Neural cell (in vitro differentiated cells): Measurements from ENCODE around the gene HIP1.

Experiments
- EZH2 ChIP-seq: fragments of 200-600, 300-800 bp; shearing (Covaris generic), sonication (generic); IDR thresholded peaks from 2 replicates; pipeline ENCODE4 v1.6.1; 2014; ENCODE audit warnings: antibody characterized with exemption, low read length, borderline replicate concordance, mild to moderate bottlenecking; ENCODE audit not compliant: insufficient read depth, poor library complexity, severe bottlenecking
- MXI1 ChIP-seq: fragments of 450-650 bp; conservative IDR thresholded peaks from 2 replicates; pipeline ENCODE4 v1.6.1; 2014; ENCODE audit warnings: antibody characterized with exemption, mild to moderate bottlenecking; ENCODE audit not compliant: poor library complexity, severe bottlenecking
- POLR2AphosphoS5 ChIP-seq: IDR thresholded peaks from 2 replicates; pipeline ENCODE4 v1.6.1; 2012
- RAD21 ChIP-seq: fragments of 450-650 bp; conservative IDR thresholded peaks from 2 replicates; pipeline ENCODE4 v1.6.1; 2014; ENCODE audit warnings: antibody characterized with exemption, mild to moderate bottlenecking, moderate library complexity
- TF ChIP-seq, protein P1 (sequence below): fragments of 450-650 bp; IDR thresholded peaks from 2 replicates; pipeline ENCODE4 v1.5.1; 2014; ENCODE audit warnings: antibody characterized with exemption, mild to moderate bottlenecking, moderate library complexity; ENCODE audit not compliant: poor library complexity, severe bottlenecking

DNA sequence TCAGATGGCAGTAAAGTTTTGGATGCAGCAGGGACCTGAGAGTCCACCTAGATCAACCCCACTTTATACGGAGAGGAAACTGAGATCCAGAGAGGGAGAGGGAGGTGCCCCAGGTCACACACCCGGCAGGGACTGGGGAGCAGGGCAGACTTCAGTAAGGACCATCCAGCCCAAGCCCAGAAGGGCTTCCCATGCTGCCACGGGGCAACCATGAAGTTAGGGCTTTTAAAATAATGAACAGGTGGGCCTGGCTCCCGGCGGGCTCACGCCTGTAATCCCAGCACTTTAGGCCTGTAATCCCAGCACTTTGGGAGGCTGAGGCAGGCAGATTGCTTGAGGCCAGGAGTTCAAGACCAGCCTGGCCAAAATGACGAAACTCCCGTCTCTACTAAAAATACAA lies 98.5 kb downstream of the HIP1 start:
- no peak for TF ChIP-seq EZH2
- TF ChIP-seq, protein P1, sequence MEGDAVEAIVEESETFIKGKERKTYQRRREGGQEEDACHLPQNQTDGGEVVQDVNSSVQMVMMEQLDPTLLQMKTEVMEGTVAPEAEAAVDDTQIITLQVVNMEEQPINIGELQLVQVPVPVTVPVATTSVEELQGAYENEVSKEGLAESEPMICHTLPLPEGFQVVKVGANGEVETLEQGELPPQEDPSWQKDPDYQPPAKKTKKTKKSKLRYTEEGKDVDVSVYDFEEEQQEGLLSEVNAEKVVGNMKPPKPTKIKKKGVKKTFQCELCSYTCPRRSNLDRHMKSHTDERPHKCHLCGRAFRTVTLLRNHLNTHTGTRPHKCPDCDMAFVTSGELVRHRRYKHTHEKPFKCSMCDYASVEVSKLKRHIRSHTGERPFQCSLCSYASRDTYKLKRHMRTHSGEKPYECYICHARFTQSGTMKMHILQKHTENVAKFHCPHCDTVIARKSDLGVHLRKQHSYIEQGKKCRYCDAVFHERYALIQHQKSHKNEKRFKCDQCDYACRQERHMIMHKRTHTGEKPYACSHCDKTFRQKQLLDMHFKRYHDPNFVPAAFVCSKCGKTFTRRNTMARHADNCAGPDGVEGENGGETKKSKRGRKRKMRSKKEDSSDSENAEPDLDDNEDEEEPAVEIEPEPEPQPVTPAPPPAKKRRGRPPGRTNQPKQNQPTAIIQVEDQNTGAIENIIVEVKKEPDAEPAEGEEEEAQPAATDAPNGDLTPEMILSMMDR: no peak
- TF ChIP-seq RAD21: no peak
- no peak for TF ChIP-seq MXI1
- no peak for TF ChIP-seq POLR2AphosphoS5
